Limb (tissue), 2 donors: Measurements from ENCODE around the gene YAF2.
A peak's percentile ranks its signal among the peaks of the same experiment; 100 is the strongest.
"Not testable (repeated sequence)": the region's sequence is repeated elsewhere in the genome, so short reads cannot be mapped to it uniquely, and the experiment has no call there.

Experiments used
- DNase-seq, 2 donors: peaks; one replicate each; pipeline ENCODE4 v3.0.0-alpha.2; 2016; ENCODE audit errors: extremely low spot score in 2 of 2

The YAF2 gene

GRCh38 chr12:42196723-42197603, 41.1 kb downstream of the YAF2 start:
- DNase-seq = no peak

DNA sequence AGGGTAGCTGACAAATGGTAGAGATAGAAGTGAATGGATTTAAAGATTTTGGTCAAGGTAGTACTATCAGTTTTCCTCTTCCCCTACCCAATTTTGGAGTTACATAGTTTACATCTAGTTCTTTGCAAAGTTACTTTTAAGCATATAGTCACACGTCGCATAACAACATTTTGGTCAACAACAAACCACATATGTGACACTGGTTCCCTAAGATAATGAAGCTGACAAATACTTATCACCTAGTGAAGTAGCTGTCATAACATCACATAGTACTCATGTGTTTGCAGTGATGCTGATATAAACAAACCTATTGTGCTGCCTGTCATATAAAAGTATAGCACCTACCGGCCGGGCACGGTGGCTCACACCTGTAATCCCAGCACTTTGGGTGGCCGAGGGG, 45.4 kb downstream of the YAF2 start:
- no peak for DNase-seq

DNA sequence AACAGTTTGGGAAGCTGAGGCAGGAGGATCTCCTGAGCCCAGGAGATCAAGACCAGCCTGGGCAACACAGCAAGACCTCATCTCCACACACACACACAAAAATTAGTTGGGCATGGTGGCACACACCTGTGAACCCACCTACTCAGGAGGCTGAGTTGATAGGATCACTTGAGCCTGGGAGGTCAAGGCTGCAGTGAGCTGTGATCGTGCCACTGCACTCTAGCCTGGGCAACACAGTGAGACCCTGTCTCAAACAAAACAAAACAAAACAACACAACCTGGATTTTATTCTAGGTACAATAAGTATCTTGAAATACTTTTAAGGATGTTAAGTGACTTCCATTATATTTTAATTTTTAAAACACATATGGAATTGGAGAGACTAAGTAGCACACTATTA, 45.8 kb downstream of the YAF2 start:
- DNase-seq = no peak

DNA sequence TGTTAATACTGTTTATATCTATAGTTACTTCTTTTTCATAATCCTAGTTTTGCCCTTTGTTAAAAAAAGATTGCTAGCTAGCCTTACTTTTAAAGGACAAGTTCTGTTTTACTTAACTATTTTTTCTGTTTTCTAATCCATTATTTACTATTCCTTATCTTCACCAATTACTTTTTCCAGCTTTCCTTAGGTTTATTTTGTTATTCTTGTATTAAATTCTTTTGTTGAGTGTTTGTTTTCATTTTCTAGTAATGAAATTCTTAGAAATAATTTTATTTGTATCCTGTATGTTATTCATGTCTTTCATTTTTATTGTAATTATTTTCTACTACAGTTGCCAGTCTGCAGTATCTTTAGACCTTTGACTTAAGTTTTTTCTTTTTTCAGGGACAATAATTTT, 47.7 kb downstream of the YAF2 start:
- no peak for DNase-seq

DNA sequence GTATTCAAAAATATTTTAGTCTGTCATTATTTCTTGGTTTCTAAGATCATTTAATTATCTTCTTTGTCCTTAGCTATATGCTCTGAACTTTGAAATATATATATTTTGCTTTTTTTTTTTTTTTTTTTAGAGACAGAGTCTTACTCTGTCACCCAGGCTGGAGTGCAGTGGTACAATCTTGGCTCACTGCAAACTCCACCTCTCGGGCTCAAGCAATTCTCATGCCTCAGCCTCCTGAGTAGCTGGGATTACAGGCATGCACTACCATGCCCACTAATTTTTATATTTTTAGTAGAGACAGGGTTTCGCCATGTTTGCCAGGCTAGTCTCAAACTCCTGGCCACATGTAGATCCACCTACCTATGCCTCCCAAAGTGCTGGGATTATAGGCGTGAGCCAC, 49.8 kb downstream of the YAF2 start:
- DNase-seq = not testable (repeated sequence)

GRCh38 chr12:42187799-42188198, 50.2 kb downstream of the YAF2 start:
- DNase-seq = no peak

DNA sequence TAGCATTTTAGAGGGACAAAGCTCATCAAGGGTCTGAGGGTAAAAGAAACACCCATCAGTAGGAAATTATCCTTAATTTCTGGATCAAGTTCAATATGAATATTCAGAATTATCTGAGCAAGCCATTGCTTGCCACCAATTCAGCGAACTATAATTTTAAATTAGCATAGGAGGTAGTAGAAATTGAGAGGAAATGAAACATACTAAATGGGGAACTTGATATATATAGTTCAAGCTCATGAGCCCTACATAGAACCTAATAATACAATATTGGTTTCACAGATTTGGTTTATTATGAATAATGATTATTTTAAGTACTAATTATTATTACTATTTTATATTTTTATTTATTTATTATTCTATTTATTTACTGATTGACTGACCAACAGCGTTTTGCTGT, 51.3 kb downstream of the YAF2 start:
- DNase-seq = no peak

GRCh38 chr12:42182394-42182793, 55.7 kb downstream of the YAF2 start:
- no peak for DNase-seq

GRCh38 chr12:42180990-42181596, 57.0 kb downstream of the YAF2 start:
- DNase-seq = no peak

GRCh38 chr12:42178101-42178500, 59.9 kb downstream of the YAF2 start:
- no peak for DNase-seq

DNA sequence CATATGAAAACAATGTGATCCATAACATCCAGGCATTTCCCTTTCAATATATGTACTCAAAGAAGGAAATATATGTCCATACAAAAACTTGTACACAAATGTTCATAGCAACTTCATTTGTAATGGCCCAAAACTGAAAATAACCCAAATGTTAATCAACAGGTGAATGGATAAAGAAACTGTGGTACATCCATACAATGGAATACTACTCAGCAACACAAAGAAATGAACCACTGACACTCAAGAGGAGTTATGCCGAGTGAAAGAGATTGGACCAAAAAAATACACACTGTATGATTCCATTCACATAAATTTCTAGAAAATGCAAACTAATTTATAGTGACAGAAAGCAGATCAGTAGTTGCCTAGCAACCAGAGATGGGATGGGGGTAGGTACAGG, 63.1 kb downstream of the YAF2 start:
- no peak for DNase-seq

GRCh38 chr12:42173961-42174521, 64.0 kb downstream of the YAF2 start:
- DNase-seq = no peak

DNA sequence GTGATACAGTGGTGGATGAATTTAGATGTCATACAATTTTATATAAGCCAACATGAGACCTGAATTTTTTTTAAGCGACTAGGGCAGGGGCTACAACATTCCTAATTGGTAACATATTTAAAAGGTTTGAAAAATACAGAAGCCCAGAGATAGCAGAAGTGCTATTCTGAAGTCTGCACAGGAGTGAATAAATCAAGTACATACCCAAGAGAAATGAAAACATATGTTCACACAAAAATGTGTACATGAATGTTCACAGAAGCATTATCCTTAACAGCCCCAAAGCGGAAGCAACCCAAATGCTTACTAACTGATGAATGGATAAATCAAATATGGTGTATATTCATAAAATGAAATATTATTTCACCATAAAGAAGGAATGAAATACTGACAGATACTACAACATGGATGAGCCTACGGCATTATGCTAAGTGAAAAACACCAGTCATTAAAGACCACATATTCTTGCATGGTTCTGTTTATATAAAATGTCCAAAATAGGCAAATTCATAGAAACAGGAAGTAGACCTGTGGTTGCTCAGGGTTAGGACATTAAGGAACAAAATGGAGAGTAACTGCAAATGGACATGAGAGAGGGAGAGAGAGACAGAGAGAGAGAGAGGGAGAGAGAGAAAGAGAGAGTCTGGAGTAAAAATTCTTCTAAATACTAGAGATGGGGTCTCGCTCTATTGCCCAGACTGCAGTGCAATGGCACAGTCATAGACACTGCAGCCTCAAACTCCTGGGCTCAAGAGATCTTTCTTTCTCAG, 65.4 kb downstream of the YAF2 start:
- no peak for DNase-seq

- no peak for DNase-seq
These were observed 70.3 kb downstream of the YAF2 start for GRCh38 chr12:42167711-42168110.

- no peak for DNase-seq
These were observed 71.5 kb downstream of the YAF2 start for GRCh38 chr12:42166501-42166900.

DNA sequence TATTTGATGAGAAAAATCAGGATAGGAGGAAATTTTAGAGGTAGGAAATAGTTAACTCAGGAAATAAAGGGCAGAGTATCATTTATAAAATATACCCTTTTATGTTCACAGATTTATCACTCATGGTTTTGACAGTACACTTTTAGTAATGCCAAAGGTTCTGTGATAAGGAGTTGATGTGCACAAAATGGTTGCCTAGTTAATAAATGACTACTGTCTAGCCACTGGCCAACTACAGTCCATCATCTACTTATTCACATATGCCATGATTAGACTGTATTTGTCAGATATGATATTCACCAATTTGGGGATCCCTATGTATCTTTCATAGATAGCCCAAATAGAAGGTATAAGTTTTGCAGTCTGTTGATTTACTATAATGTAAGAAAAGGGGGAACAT, 74.1 kb downstream of the YAF2 start:
- no peak for DNase-seq

- DNase-seq = no peak
These were observed 75.1 kb downstream of the YAF2 start for GRCh38 chr12:42162965-42163364.

- no peak for DNase-seq
These were observed 75.9 kb downstream of the YAF2 start for GRCh38 chr12:42162193-42162592.

DNA sequence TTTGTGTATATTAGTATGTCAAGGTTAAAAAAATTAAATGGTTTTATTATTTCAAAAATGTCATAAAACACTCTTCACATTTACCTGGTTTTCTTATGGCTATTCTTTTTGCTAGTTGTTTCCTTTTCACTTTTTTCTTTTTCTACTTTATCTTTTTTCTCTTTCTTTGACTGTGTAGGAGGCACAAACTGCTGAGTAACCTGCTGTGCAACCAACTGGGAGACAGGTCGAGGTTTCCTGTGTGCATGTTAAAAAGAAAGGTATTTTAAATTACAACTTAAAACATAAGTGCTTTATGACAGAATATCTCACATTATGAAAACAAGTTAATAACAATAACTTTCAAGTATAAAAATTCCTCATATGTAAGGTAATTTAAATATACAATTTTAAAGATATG, 76.5 kb downstream of the YAF2 start:
- no peak for DNase-seq

DNA sequence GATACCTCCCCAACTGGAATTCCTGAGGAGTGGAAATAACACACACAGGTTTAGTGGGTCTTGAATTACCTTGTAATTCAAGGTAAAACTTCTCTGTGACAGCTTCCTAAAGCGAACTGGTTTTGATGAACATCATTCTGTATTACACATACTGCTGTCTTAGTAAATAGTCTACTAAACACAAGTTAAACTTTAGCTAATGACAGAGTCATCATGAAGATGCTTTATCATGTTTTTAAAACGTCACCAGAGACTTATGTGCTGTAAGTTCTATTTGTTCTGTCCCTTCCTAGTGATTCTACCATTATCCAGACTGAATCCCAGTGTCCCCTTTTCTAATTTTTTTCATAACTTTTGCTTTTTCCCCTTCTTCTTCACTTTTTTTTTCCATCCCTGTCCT, 81.8 kb downstream of the YAF2 start:
- DNase-seq = no peak

DNA sequence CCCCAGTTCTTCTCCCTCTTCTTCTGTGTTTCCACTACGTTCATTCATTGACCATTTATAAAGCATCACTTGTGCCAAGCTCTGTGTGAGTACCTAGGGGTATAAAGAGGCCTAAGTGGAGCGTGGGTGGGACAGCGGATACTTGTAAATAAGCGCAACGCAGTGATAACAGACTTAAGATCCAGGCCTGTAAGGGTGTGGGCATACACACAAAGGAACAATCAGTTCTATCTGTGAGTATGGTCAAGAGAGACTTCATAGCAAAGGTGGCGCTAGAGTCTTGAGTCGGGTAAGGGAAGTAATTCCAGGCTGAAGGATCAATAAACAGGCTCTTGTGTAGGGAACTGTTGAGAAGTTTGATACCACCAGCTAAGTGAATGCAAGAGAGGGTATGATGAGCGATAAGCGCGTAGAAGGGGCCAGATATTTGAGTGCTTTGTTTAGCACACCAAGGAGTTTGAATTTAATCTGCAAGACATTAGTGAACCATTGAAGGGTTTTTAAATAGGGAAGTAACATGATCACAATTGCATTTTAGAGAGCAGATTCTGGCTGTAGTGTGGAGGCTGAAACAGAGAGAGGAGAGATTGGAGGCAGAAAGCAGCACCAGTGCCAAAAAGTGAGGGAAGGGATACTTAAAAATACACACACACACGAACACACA, 92.4 kb downstream of the YAF2 start:
- DNase-seq = peak in 1 of 2 donors; percentile 13

- DNase-seq = peak in 1 of 2 donors; percentile 15
These were observed 92.9 kb downstream of the YAF2 start for GRCh38 chr12:42145197-42145549.
